IMR-90 (cell line): ENCODE results near the gene SLIT1. TPM values are rescaled to one million over a fixed set of nuclear protein-coding genes. Genes with fewer than 3 reads are reported as not detected.

ENCODE experiments used
- ATAC-seq: fragments of 200-7000 bp; cut with Tn5 transposase; 2 replicates; pipeline ENCODE4 v1.9.1; 2020; ENCODE audit warnings: low read depth, mild to moderate bottlenecking, moderate library complexity
- BruUV-seq: library from RNA; stranded (reverse); fragments of 400-500 nt; replicated peaks from 2 replicates; lab custom pipeline; 2021; lab: Mats Ljungman, UMichigan
- CTCF ChIA-PET: fragments of 300-600 bp; formaldehyde crosslinking; extraction: SDS; loops from one replicate; lab custom pipeline; 2021; ENCODE audit warnings: antibody characterized with exemption; lab: Yijun Ruan, JAX
- POLR2A ChIA-PET: fragments of 300-600 bp; sonication (Branson Sonifier 250); formaldehyde crosslinking; loops from one replicate; lab custom pipeline; 2022; ENCODE audit warnings: antibody characterized with exemption; ENCODE audit not compliant: unreplicated experiment; lab: Charles Lee
- DNase-seq: peaks from one replicate; pipeline ENCODE4 v3.0.0; 2013
- H2AFZ ChIP-seq: replicated peaks from 2 replicates; pipeline ENCODE3; 2013; ENCODE audit warnings: low read length, mild to moderate bottlenecking; ENCODE audit not compliant: poor library complexity
- H2AK5ac ChIP-seq: 2 replicates; pipeline ENCODE4 v1.6.1; 2013; ENCODE audit warnings: low read depth, low read length, inconsistent platforms
- H2AK9ac ChIP-seq: replicated peaks from 2 replicates; pipeline ENCODE3; 2013; ENCODE audit warnings: mild to moderate bottlenecking, low read depth, low read length, moderate library complexity; ENCODE audit not compliant: poor library complexity
- H2BK120ac ChIP-seq: 2 replicates; pipeline ENCODE4 v1.6.1; 2013; ENCODE audit warnings: low read depth, low read length, inconsistent platforms
- H2BK15ac ChIP-seq: 3 replicates; pipeline ENCODE4 v1.6.1; 2013; ENCODE audit warnings: low read depth, low read length, inconsistent platforms
- H2BK20ac ChIP-seq: 2 replicates; pipeline ENCODE4 v1.6.1; 2013; ENCODE audit warnings: low read depth, mild to moderate bottlenecking, inconsistent platforms, low read length, moderate library complexity
- H2BK5ac ChIP-seq: 2 replicates; pipeline ENCODE4 v1.6.1; 2013; ENCODE audit warnings: mild to moderate bottlenecking, low read depth, low read length, inconsistent platforms; ENCODE audit not compliant: poor library complexity, severe bottlenecking
- H3K14ac ChIP-seq: replicated peaks from 2 replicates; pipeline ENCODE4 v1.6.1; 2013; ENCODE audit warnings: low read depth, low read length, inconsistent platforms
- H3K18ac ChIP-seq: 2 replicates; pipeline ENCODE4 v1.6.1; 2013; ENCODE audit warnings: low read depth, low read length, control low read depth
- H3K23ac ChIP-seq: 2 replicates; pipeline ENCODE4 v1.6.1; 2013; ENCODE audit warnings: low read depth, low read length, inconsistent platforms
- H3K27ac ChIP-seq: 2 replicates; pipeline ENCODE4 v1.5.1; 2013; ENCODE audit warnings: mild to moderate bottlenecking, control low read depth, low read length; ENCODE audit not compliant: insufficient read depth
- H3K27me3 ChIP-seq: 2 replicates; pipeline ENCODE4 v1.6.1; 2013; ENCODE audit warnings: low read length; ENCODE audit not compliant: control insufficient read depth, insufficient read depth
- H3K36me3 ChIP-seq: 2 replicates; pipeline ENCODE4 v1.6.1; 2013; ENCODE audit warnings: low read length, mixed read lengths; ENCODE audit not compliant: control insufficient read depth, insufficient read depth
- H3K4ac ChIP-seq: 2 replicates; pipeline ENCODE4 v1.6.1; 2013; ENCODE audit warnings: low read depth, low read length, inconsistent platforms
- H3K4me1 ChIP-seq: 2 replicates; pipeline ENCODE4 v1.6.1; 2013; ENCODE audit warnings: low read length, mixed read lengths; ENCODE audit not compliant: control insufficient read depth, insufficient read depth
- H3K4me2 ChIP-seq: 2 replicates; pipeline ENCODE4 v1.6.1; 2013; ENCODE audit warnings: low read depth, mild to moderate bottlenecking, control low read depth, low read length, moderate library complexity
- H3K4me3 ChIP-seq: 2 replicates; pipeline ENCODE4 v1.5.1; 2013; ENCODE audit warnings: low read depth, mild to moderate bottlenecking, control low read depth, low read length, moderate library complexity; ENCODE audit not compliant: insufficient read depth
- H3K56ac ChIP-seq: 2 replicates; pipeline ENCODE4 v1.6.1; 2013; ENCODE audit warnings: low read length, inconsistent platforms; ENCODE audit not compliant: insufficient read depth; ENCODE audit errors: extremely low read depth
- H3K79me1 ChIP-seq, 2 experiments: 2 replicates each; pipeline ENCODE4 v1.6.1; 2013; ENCODE audit warnings: low read length in 2 of 2, inconsistent platforms in 1 of 2, low read depth in 1 of 2
- H3K9ac ChIP-seq: 2 replicates; pipeline ENCODE4 v1.6.1; 2013; ENCODE audit warnings: low read depth, low read length, control low read depth
- H3K9me1 ChIP-seq: 2 replicates; pipeline ENCODE4 v1.6.1; 2013; ENCODE audit warnings: low read length, inconsistent platforms; ENCODE audit not compliant: insufficient read depth
- H3K9me3 ChIP-seq: 2 replicates; pipeline ENCODE4 v1.6.1; 2013; ENCODE audit warnings: low read length; ENCODE audit not compliant: control insufficient read depth, insufficient read depth
- H4K20me1 ChIP-seq: 2 replicates; pipeline ENCODE4 v1.6.1; 2013; ENCODE audit warnings: low read length, inconsistent platforms; ENCODE audit not compliant: insufficient read depth
- H4K5ac ChIP-seq: 2 replicates; pipeline ENCODE4 v1.6.1; 2013; ENCODE audit warnings: mild to moderate bottlenecking, low read depth, low read length, control low read depth
- H4K8ac ChIP-seq, 2 experiments: 2 replicates each; pipeline ENCODE4 v1.6.1; 2013; ENCODE audit warnings: low read depth in 2 of 2, low read length in 2 of 2, control low read depth in 1 of 2, inconsistent platforms in 1 of 2
- H4K91ac ChIP-seq: 2 replicates; pipeline ENCODE4 v1.6.1; 2013; ENCODE audit warnings: low read depth, low read length, inconsistent platforms; ENCODE audit not compliant: insufficient read depth
- CHD1 ChIP-seq: IDR thresholded peaks from 2 replicates; pipeline ENCODE4 v1.6.1; 2012; ENCODE audit warnings: low read depth, low read length, improper control_type of control experiment
- FOS ChIP-seq: fragments of 150-350 bp; IDR thresholded peaks from 2 replicates; pipeline ENCODE4 v1.6.1; 2016; ENCODE audit warnings: low read depth, low read length
- MAFK ChIP-seq: IDR thresholded peaks from 2 replicates; pipeline ENCODE4 v1.6.1; 2012; ENCODE audit warnings: low read depth, low read length, improper control_type of control experiment
- MXI1 ChIP-seq: IDR thresholded peaks from 2 replicates; pipeline ENCODE4 v1.6.1; 2012; ENCODE audit warnings: low read depth, mild to moderate bottlenecking, low read length, moderate library complexity, borderline replicate concordance
- WGBS, 2 experiments: methylation state at CpG; one replicate each; pipeline versions ENCODE4 v1.1.5 to v1.1.7; 2013; ENCODE audit warnings: missing lambda C conversion rate in 2 of 2; ENCODE audit not compliant: insufficient read length in 1 of 2; ENCODE audit errors: extremely low coverage in 2 of 2; 5-methylcytosine and 5-hydroxymethylcytosine counted together
- dilution Hi-C: fragments of 300-500 bp; cut with HindIII; formaldehyde crosslinking; loops from one replicate; pipeline ENCODE4 v1.14.3; 2018; ENCODE audit warnings: low sequenced_read_pairs; ENCODE audit not compliant: unreplicated experiment
- in situ Hi-C: fragments of 300-500 bp; cut with MboI; formaldehyde crosslinking; loops from 3 replicates; pipeline ENCODE4 v1.14.3; 2019; ENCODE audit warnings: low sequenced_read_pairs, inconsistent platforms, mixed read lengths
- intact Hi-C: fragments of 100-400 bp; cut with micrococcal nuclease; formaldehyde crosslinking; loops from 2 replicates; pipeline ENCODE4 v1.10.0; 2022
- polyA plus RNA-seq, 3 experiments: library from polyadenylated mRNA; depleted of rRNA; stranded (reverse); fragments of >200 nt; gene quantifications; 2 replicates each; pipeline ENCODE4 v1.2.3, GENCODE V29; 2012; ENCODE audit warnings: low replicate concordance in 1 of 3
- total RNA-seq: library from RNA; depleted of rRNA; stranded (reverse); fragments of >200 nt; gene quantifications from 2 replicates; pipeline ENCODE4 v1.2.3, GENCODE V29; 2012

SLIT1 gene
- total and polyA plus RNA-seq, 2 of the 4 experiments (the other 2 are of a cell fraction): under 0.01 TPM

DNA sequence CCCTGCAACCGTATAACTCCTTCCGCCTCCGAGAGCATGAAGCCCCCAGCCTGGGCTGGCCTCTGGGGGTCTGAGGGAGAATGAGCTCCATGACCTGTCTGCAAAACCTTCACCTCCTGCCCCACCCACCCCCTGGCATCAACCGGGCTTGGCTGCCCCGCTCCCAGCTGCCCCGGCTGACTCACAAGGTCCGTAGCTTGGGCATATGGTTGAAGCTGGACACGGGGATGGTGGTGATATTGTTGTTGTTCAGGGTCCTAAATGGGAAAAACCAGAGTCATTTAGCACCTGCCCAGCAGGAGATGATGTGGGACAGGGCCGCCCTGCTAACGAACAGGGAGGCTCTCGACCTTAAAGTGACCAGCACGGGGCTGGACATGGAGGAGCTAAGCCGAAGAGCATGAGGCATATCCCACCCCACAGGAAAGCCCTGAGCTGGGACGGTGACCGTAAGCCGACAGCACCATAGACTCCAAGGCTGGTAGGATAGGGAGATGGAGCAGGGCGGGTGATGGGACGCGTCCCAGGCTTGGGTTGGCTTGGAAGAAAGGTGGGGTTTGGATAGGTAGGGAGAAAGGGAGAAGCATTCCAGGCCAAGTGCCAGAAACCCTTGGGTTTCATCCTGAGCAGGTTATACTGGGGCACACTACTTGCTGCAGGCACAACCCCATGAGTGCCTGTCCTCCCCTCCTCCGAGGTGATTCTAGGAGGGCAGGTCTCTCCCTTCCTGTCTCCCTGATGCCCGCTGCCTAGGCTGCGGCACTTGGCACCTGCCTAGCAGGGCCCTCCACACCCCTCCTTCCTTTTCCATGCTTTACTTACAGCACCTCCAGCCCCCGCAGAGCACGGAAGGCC lies 121.5 kb downstream of the SLIT1 start:
- Histone ChIP-seq H3K14ac (no peak overlapping the region), H4K20me1 (no peaks in the 10 kb centered on the region), H4K8ac (no peak overlapping the region), H3K36me3 (no peaks in the 10 kb centered on the region), H3K4me2 (no peak overlapping the region), H2BK20ac (no peak overlapping the region), H3K56ac (no peak overlapping the region), H2BK15ac (no peak overlapping the region), H3K4me1 (no peaks in the 10 kb centered on the region), H2BK5ac (no peak overlapping the region), H3K4ac (no peak overlapping the region), H3K27ac (no peak overlapping the region), H4K5ac (no peak overlapping the region), H3K27me3 (peaks cover 58% of the 10 kb centered on the region), H3K4me3 (no peak overlapping the region), H2AK5ac (no peak overlapping the region), H3K9me3 (peaks cover 1% of the 10 kb centered on the region; the same call in 1 of the 2 replicates), H3K23ac (no peak overlapping the region), H3K9me1 (no peaks in the 10 kb centered on the region), H3K18ac (no peak overlapping the region), H2BK120ac (no peak overlapping the region), H4K91ac (no peak overlapping the region), H2AK9ac (no peak overlapping the region), H2AFZ (no peak overlapping the region), H3K79me1 (no peaks in the 10 kb centered on the region), H3K9ac (no peak overlapping the region)
- no peak for TF ChIP-seq MXI1
- no peak for TF ChIP-seq FOS
- no peak for TF ChIP-seq MAFK
- no peak for TF ChIP-seq CHD1
- ATAC-seq (no peak), DNase-seq (no peak)
- WGBS, 2 experiments: 43% methylated on average over 4 of the region's 24 CpGs; no CpG with 5 or more reads in 1 of the 2 experiments
- intact Hi-C loops (no loop called here), dilution Hi-C loops (no loop called here), in situ Hi-C loops (no loop called here)
- ChIA-PET CTCF (interaction anchor here (1.1 kb wide), 1 partner anchor 9 kb away, joined by 4 read pairs; no protein-coding TSS in a partner anchor), POLR2A (interaction anchor here (0.6 kb wide), 1 partner anchor 171 kb away, joined by 4 read pairs; no protein-coding TSS in a partner anchor)
- BruUV-seq: no TSS peak
